GM12891 (cell line): ENCODE data around the gene KRT8.

Experiments
- DNase-seq: peaks from one replicate; pipeline ENCODE4 v3.0.0; 2011; ENCODE audit warnings: low spot score; ENCODE audit not compliant: insufficient read length
- FAIRE-seq: peaks from 2 replicates; lab custom pipeline; 2011; peaks lifted over from hg19 to GRCh38; lab: Jason Lieb, UNC
- PAX5 ChIP-seq: IDR thresholded peaks from 2 replicates; pipeline ENCODE4 v1.6.1; 2011; ENCODE audit warnings: low read length, moderate library complexity, mild to moderate bottlenecking; ENCODE audit not compliant: insufficient read depth, severe bottlenecking
- POLR2A ChIP-seq: IDR thresholded peaks from 2 replicates; pipeline ENCODE4 v1.6.1; 2011; ENCODE audit warnings: low read depth, low read length, control low read depth
- POLR2AphosphoS5 ChIP-seq: IDR thresholded peaks from 2 replicates; pipeline ENCODE4 v1.6.1; 2011; ENCODE audit warnings: low read depth, low read length, control low read depth
- POU2F2 ChIP-seq: IDR thresholded peaks from 2 replicates; pipeline ENCODE4 v1.6.1; 2011; ENCODE audit warnings: low read depth, mild to moderate bottlenecking, control low read depth, low read length, moderate library complexity
- SPI1 ChIP-seq: IDR thresholded peaks from 2 replicates; pipeline ENCODE4 v1.6.1; 2011; ENCODE audit warnings: low read depth, low read length, control low read depth
- TAF1 ChIP-seq: IDR thresholded peaks from 2 replicates; pipeline ENCODE4 v1.6.1; 2011; ENCODE audit warnings: low read depth, low read length, control low read depth

The KRT8 gene

DNA sequence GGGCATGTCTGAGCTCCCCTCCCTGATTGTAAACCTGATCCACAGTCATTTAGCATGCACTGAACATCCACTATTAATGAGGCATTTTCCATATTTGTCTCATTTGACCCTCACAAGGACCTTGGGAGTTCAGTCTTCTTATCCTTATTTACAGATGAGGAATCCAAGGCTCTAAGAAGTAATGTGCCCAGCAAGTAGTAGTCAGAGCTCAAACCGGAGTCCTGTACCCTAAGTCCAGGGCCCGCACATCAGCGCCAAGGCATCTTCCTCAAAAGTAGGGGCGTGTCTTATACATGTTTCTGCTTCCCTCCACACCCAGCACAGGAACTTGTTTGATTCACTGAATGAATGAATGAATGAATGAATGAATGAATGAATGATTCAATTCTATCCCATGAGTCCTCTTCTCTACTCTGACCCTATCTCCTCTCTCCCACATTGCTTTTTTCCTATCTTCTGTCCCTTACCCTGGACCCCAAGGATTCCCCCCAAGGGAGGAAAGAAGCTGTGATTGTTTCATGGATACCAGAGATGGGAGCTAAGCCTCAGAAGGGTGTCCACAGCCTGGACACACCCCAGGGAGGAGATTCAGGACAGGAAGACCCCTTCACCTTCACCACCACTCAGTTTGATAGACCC lies 21.8 kb upstream of the KRT8 start:
- DNase-seq, result no peak
- FAIRE-seq, result no peak
- TF ChIP-seq PAX5 (no peak), POLR2A (no peak), POU2F2 (no peak), POLR2AphosphoS5 (no peak), TAF1 (no peak), SPI1 (no peak)

GRCh38 chr12:52925717-52926595 lies 21.1 kb upstream of the KRT8 start:
- FAIRE-seq (no peak), DNase-seq (no peak)
- TF ChIP-seq SPI1 (no peak), TAF1 (no peak), POLR2AphosphoS5 (no peak), POLR2A (no peak), POU2F2 (no peak), PAX5 (no peak)

DNA sequence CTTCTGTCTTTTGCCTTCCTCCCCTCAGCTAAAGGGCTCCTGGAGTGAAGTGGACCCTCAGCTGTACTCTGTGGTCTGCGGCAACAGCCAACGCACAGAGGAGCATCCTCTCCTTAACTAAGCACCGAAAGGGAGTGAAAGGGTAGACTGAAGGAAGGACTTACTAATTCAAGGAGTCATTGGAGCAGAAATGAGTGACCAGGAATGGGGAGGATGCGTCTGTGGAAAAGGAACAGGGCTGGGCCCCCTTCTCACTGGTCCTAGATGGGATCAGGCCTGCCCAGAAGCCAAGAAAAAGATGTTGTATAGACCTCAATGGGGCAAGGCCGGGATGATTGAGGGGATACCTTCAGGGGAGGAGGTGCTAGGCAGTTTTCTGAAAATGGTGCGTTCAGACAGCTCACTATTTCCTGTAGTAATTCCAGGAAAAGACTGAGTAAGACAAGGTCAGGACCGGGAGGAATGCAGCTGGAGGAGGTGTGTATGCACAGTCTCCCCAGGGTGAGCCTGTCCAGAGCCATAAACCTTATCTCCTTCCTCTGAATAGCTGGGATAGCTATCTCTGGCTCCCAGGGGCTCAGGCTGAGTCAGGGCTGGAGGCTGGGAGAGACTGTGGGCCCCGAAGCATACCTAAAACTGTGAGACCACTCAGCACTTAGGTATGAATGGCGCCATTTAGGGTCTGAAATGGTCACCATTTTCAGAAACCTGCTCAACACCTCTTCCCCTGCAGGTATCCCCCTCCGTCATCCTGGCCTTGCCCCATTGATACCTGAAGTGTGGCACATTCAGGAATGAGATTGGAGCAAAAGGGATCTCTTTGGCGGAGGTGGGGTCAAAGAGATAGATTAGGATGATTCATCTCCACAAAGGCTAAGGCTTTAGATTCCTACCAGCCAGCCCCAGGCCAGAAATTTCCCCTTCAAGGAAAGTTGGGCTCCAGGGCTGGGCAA lies 20.2 kb upstream of the KRT8 start:
- DNase-seq, result no peak
- TF ChIP-seq SPI1, result no peak
- no peak for TF ChIP-seq POLR2A
- TF ChIP-seq PAX5, result no peak
- no peak for TF ChIP-seq POU2F2
- no peak for TF ChIP-seq TAF1
- TF ChIP-seq POLR2AphosphoS5, result no peak
- no peak for FAIRE-seq

- TF ChIP-seq POU2F2 (no peak), SPI1 (no peak), POLR2AphosphoS5 (no peak), PAX5 (no peak), TAF1 (no peak), POLR2A (no peak)
- DNase-seq (no peak), FAIRE-seq (no peak)
These were observed 16.8 kb upstream of the KRT8 start for GRCh38 chr12:52921488-52922165.

DNA sequence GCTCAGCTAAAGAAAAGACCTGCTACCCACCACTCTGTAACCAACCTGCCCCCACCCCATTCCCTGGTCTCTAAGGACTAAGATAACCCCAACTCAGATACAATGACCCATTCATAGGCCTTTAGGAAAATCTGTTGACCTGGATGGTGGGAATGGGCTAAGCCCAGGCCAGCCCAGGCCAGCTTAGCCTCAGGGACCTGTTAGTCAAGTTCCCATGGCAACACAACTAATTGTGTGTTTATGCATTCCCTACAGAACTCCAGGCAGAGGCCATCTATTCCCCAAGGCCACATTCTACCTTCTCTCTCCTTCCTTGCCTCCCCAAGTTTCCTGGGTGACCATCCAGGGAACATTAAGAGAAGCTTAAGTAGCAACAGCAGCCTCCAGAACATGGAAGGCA lies 16.1 kb upstream of the KRT8 start:
- FAIRE-seq (no peak), DNase-seq (no peak)
- no peak for TF ChIP-seq PAX5
- TF ChIP-seq POLR2A, result no peak
- no peak for TF ChIP-seq POLR2AphosphoS5
- TF ChIP-seq TAF1, result no peak
- no peak for TF ChIP-seq SPI1
- no peak for TF ChIP-seq POU2F2

DNA sequence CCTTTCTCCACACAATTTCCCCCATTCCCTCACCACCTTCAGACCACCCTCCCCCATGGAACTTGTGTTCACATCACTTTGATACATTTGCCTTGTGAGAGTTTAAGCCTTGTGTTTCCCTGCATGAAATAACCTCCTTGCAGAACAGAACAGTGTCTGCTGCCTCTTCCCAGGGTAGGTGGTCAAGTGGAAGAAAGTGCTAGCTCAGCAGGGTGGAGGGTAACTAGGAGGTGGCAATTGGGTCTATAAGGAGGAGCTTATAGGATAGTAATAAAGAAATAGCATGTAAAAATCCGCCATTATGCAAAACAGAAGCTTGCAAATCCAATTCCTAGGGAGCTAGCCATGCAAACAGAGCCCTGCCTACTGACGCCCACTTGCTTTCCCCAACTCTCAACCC lies 13.9 kb upstream of the KRT8 start:
- no peak for TF ChIP-seq POLR2A
- TF ChIP-seq TAF1, result no peak
- TF ChIP-seq PAX5, result no peak
- no peak for TF ChIP-seq POLR2AphosphoS5
- no peak for TF ChIP-seq POU2F2
- no peak for TF ChIP-seq SPI1
- DNase-seq, result no peak
- FAIRE-seq, result no peak

DNA sequence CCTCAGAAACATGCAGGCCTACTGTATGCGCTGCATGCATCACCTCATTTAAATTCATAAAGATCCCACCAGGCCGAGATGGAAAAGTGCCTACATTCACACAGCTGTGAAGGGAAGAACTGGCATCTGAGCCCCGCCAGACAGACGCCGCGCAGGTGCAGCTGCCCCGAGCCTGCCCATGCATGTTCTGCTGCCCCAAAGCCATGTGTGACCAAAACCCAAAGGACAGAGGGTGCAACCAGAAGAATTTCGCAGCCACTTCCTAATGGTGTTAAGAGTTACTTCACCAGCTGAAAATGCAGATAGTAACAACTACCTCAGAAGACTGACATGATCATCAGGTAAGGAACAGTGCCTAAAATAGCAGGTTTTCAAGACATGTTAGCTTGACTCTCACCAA lies 13.5 kb upstream of the KRT8 start:
- no peak for DNase-seq
- TF ChIP-seq SPI1 (no peak), POLR2AphosphoS5 (no peak), POU2F2 (no peak), POLR2A (no peak), TAF1 (no peak), PAX5 (no peak)
- FAIRE-seq, result no peak

DNA sequence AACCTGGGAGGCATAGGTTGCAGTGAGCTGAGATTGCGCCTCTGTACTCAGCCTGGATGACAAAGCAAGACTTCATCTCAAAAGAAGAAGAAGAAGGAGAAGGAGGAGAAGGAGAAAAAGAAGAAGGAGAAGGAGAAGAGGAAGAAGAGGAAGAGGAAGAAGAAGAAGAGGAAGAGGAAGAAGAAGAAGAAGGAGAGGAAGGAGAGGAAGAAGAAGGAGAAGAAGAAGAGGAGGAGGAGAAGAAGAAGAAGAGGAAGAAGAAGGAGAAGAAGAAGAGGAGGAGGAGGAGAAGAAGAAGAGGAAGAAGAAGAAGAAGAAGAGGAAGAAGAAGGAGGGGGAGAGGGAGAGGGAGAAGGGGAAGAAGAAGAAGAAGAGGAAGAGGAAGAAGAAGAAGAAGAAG lies 12.9 kb upstream of the KRT8 start:
- TF ChIP-seq TAF1 (no peak), POLR2A (no peak), POU2F2 (no peak), SPI1 (no peak), POLR2AphosphoS5 (no peak), PAX5 (no peak)
- DNase-seq (no peak), FAIRE-seq (no peak)
